ENCODE measurements around the gene IFNG.
"Not testable (repeated sequence)": the region's sequence is repeated elsewhere in the genome, so short reads cannot be mapped to it uniquely, and the experiment has no call there.

Gene IFNG

DNA sequence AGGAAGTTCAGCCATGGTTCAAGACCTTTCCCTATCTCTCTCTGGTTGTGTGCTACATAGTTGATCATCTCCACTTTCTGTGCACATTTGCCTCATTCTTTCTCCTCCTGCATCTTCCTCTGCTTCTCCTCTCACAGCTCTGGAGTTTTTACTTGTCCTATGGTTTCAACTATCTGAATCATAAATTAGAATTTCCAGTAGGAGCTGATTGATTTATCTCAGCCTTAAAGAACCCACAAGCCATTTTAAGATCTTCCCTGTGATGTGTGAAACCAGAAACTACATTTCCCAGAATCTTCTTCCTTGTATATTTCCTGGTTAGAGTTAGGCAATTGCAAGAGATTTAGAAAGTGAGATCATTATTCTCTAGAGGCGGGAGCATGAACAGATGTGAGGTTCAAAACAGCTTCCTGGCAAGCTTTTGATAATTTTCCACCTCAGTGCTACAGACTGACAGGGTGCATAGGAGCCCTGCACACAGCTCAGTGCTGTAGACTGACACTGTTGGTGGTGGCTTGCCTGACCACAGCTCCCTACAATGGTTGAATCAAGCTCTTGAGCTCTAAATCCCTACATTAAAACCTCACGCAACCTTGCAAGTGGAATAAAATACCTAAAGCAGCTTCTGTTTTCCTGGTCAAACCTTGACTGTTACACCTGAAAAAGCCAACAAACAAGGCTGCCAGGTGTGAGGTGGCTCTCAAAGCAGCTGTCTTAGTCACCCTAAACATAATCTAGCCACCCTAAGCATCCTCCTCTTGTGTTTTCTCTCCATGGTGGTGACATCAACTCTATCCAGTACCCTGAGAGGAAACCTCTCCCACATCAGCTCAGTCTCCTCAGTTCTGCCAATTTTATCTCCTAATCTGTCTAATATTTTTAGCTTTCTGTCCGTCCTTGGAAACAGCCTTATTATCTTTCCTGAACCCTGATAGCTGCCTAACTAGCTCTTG, 21.5 kb upstream of the IFNG start:
- Histone ChIP-seq H3K4me1 (ENCODE audit: control insufficient read depth, low read depth, low read length) (no peaks in the 10 kb centered on the region), H3K27me3 (ENCODE audit: control insufficient read depth, insufficient read depth, low read length) (no peaks in the 10 kb centered on the region), H3K9me3 (ENCODE audit: control insufficient read depth, low read depth, low read length) (no peaks in the 10 kb centered on the region), H3K27ac (ENCODE audit: low read length) (no peak overlapping the region), H3K4me3 (ENCODE audit: low read length) (no peak overlapping the region), H3K36me3 (ENCODE audit: control insufficient read depth, low read depth, low read length) (no peaks in the 10 kb centered on the region), H3K9ac (ENCODE audit: low read length) (no peak overlapping the region)

DNA sequence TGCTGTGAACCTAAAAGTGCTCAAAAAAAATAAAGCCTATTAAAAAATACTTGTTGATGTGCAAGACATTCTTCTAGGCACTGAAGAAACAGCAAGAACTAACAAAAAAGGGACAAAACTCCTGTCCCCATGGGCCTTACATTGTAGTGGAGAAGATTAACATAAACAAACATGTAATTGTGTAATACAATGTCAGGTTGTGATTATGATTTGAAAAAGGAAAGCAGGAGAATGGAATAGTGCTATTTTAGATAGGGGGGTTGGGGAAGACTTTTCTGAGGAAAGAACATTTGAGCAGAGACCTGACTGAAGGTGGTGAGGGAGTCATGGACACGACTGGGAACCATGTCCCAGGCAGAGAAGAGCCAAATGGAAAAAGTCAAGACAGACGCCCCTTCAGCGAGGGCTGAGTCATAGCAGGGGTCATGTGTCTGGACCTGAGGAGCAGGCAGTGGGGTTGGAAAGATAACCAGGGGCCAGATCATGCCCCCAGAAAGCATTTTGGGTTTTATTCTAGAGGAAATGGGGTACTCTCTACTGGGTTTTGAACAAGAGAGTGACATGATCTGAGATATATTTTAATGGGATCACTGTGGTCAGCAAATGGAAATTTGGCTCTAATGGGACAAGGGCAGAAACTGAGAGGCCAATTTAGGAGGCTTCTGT, 19.4 kb upstream of the IFNG start:
- H3K27ac ChIP-seq (ENCODE audit: low read length) = no peak overlapping the region
- H3K27me3 ChIP-seq (ENCODE audit: control insufficient read depth, insufficient read depth, low read length) = no peaks in the 10 kb centered on the region
- H3K36me3 ChIP-seq (ENCODE audit: control insufficient read depth, low read depth, low read length) = no peaks in the 10 kb centered on the region
- H3K9ac ChIP-seq (ENCODE audit: low read length) = no peak overlapping the region
- no peaks in the 10 kb centered on the region for H3K9me3 ChIP-seq (ENCODE audit: control insufficient read depth, low read depth, low read length)
- no peaks in the 10 kb centered on the region for H3K4me1 ChIP-seq (ENCODE audit: control insufficient read depth, low read depth, low read length)
- H3K4me3 ChIP-seq (ENCODE audit: low read length) = no peak overlapping the region

DNA sequence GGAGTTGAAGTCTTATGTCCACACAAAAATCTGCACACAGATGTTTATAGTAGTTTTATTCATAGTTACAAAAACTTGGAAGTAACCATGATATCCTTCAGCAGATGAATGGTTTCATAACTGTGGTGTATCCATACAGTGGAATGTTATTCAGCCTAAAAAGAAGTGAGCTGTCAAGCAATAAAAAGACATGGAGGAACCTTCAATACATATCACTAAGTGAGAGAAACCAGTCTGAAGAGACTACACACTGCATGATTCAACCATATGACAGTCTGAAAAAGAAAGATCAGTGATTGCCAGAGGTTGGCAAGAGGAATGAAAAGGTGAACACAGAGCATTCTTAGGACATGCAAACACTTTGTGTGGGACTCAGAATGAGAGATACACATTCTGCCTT, 18.6 kb upstream of the IFNG start:
- no peaks in the 10 kb centered on the region for H3K4me1 ChIP-seq (ENCODE audit: control insufficient read depth, low read depth, low read length)

DNA sequence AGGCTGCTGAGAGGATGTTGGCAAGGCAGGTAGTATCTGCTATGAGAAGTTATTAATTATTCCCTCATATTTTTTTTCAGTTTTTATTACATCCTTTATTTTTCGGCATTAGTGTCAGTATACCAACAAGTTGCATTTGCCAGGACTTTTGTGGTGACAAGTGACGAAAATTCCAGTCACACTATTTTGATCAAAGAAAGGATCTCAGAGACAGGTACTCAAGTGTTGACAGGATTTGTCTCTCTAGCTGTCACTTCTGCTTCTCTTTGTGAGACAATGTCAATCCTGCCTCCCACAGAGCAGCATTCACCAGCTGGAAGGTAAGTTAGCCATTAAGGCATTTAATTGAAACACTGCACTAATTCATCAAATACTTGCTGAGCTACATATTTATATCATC, 18.0 kb upstream of the IFNG start:
- no peak overlapping the region for H3K9ac ChIP-seq (ENCODE audit: low read length)
- H3K4me1 ChIP-seq (ENCODE audit: control insufficient read depth, low read depth, low read length) = no peaks in the 10 kb centered on the region
- H3K27ac ChIP-seq (ENCODE audit: low read length) = no peak overlapping the region
- H3K9me3 ChIP-seq (ENCODE audit: control insufficient read depth, low read depth, low read length) = no peaks in the 10 kb centered on the region
- no peaks in the 10 kb centered on the region for H3K36me3 ChIP-seq (ENCODE audit: control insufficient read depth, low read depth, low read length)
- H3K27me3 ChIP-seq (ENCODE audit: control insufficient read depth, insufficient read depth, low read length) = no peaks in the 10 kb centered on the region
- H3K4me3 ChIP-seq (ENCODE audit: low read length) = no peak overlapping the region

More for the DNA sequence above, 18.6 kb upstream of the IFNG start:
- H3K9me3 ChIP-seq (ENCODE audit: control insufficient read depth, low read depth, low read length) = no peaks in the 10 kb centered on the region
- no peak overlapping the region for H3K27ac ChIP-seq (ENCODE audit: low read length)
- H3K4me3 ChIP-seq (ENCODE audit: low read length) = no peak overlapping the region
- H3K27me3 ChIP-seq (ENCODE audit: control insufficient read depth, insufficient read depth, low read length) = no peaks in the 10 kb centered on the region
- H3K9ac ChIP-seq (ENCODE audit: low read length) = no peak overlapping the region
- no peaks in the 10 kb centered on the region for H3K36me3 ChIP-seq (ENCODE audit: control insufficient read depth, low read depth, low read length)

DNA sequence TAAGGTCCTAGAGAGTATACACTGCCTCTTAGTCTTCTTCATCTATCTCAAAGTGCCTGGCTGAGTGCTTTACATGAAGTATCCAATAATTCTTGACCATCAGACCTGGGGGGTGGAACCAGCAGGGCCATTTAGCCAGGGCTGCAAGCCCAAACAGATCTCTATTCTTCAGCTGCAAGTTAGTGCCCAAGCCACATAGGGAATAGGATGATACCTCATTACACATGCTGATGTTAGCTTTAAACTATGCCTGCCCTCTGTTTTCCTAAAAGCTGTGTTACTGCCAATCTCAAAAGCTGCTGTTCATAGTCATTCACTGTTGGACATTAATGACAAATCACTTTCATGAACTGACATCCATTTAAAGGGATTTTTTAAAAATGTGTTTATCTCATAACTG, 16.7 kb upstream of the IFNG start:
- no peaks in the 10 kb centered on the region for H3K27me3 ChIP-seq (ENCODE audit: control insufficient read depth, insufficient read depth, low read length)
- no peak overlapping the region for H3K9ac ChIP-seq (ENCODE audit: low read length)
- no peak overlapping the region for H3K4me3 ChIP-seq (ENCODE audit: low read length)
- no peak overlapping the region for H3K27ac ChIP-seq (ENCODE audit: low read length)
- H3K9me3 ChIP-seq (ENCODE audit: control insufficient read depth, low read depth, low read length) = no peaks in the 10 kb centered on the region
- no peaks in the 10 kb centered on the region for H3K4me1 ChIP-seq (ENCODE audit: control insufficient read depth, low read depth, low read length)
- H3K36me3 ChIP-seq (ENCODE audit: control insufficient read depth, low read depth, low read length) = no peaks in the 10 kb centered on the region

DNA sequence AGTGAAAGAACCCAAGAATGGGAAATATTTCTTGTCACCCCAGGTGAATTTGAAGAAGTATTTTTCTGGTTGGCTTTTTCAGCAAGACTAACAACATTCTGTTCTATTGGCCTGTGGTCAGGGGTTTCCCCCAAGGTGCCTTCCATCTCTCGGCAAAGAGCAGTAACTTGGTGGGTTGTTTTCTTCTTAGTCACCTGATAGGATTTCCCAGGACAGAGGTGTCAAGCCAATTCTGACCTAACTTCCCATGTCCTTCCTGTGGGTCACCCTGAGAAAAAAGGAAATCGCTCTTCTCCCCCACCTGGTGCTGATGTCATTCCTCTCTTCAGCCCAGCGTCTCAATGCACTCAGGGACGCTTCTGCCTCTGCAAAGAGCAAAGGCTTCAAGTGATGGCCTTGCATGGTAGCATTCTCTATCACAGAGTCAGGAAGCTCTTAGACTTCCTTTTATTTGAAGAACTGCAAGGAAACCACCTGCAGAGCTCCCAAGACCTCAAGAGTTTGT, 16.1 kb upstream of the IFNG start:
- H3K27me3 ChIP-seq (ENCODE audit: control insufficient read depth, insufficient read depth, low read length) = no peaks in the 10 kb centered on the region
- no peaks in the 10 kb centered on the region for H3K9me3 ChIP-seq (ENCODE audit: control insufficient read depth, low read depth, low read length)
- no peaks in the 10 kb centered on the region for H3K4me1 ChIP-seq (ENCODE audit: control insufficient read depth, low read depth, low read length)
- no peak overlapping the region for H3K4me3 ChIP-seq (ENCODE audit: low read length)
- no peak overlapping the region for H3K27ac ChIP-seq (ENCODE audit: low read length)
- no peaks in the 10 kb centered on the region for H3K36me3 ChIP-seq (ENCODE audit: control insufficient read depth, low read depth, low read length)
- no peak overlapping the region for H3K9ac ChIP-seq (ENCODE audit: low read length)

DNA sequence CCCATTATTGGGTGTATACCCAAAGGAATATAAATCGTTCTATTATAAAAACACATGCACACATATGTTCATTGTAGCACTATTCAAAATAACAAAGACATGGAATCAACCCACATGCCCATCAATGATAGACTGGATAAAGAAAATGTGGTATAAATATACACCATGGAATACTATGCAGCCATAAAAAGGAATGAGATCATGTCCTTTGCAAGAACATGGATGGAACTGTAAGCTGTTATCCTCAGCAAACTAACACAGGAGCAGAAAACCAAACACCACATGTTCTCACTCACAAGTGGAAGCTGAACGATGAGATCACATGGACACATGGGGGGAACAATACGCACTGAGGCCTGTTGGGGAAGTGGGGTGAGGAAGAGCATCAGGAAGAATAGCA, 15.2 kb upstream of the IFNG start:
- H3K4me3 ChIP-seq (ENCODE audit: low read length) = not testable (repeated sequence)

DNA sequence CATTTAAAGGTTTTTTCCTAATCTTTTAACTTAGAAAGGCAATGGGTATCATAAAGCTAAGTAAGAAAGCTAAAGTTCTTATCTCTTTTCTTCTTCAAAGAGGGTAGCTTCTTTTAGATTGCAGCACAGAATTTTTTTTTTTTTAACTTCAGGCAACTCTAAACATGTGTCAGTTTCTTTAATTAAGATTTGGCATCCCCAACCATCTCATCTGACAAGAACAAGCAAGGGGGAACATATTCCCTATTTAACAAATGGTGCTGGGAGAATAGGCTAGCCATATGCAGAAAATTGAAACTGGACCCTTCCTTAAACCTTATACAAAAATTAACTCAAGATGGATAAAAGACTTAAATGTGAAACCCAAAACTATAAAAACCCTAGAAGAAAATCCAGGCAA, 14.3 kb upstream of the IFNG start:
- Histone ChIP-seq H3K9me3 (ENCODE audit: control insufficient read depth, low read depth, low read length) (no peaks in the 10 kb centered on the region), H3K4me3 (ENCODE audit: low read length) (no peak overlapping the region), H3K9ac (ENCODE audit: low read length) (no peak overlapping the region), H3K27me3 (ENCODE audit: control insufficient read depth, insufficient read depth, low read length) (no peaks in the 10 kb centered on the region), H3K36me3 (ENCODE audit: control insufficient read depth, low read depth, low read length) (no peaks in the 10 kb centered on the region), H3K27ac (ENCODE audit: low read length) (no peak overlapping the region), H3K4me1 (ENCODE audit: control insufficient read depth, low read depth, low read length) (no peaks in the 10 kb centered on the region)

More for the DNA sequence above, 15.2 kb upstream of the IFNG start:
- H3K4me1 ChIP-seq (ENCODE audit: control insufficient read depth, low read depth, low read length); H3K36me3 ChIP-seq (ENCODE audit: control insufficient read depth, low read depth, low read length); H3K9ac ChIP-seq (ENCODE audit: low read length); H3K9me3 ChIP-seq (ENCODE audit: control insufficient read depth, low read depth, low read length); H3K27me3 ChIP-seq (ENCODE audit: control insufficient read depth, insufficient read depth, low read length); H3K27ac ChIP-seq (ENCODE audit: low read length): not testable (repeated sequence)

DNA sequence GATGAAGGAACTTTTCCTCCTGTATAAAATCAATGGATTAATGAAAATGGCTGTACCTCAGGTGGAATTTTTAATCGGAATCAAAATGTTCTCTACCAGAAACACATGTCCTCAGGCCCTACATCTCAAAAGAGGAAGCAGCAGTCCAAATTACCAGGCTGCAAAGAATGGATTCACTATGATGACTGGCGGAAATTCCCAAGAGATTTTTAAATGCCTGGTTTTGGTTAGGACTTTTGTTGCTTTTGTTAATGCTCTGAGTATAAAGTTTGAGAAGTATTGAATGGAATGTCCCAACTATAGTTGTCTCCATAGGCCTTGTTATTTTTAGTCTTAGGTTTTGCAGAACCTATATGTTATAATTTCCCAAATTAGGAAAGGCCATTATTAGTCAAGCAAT, 11.2 kb upstream of the IFNG start:
- H3K27ac ChIP-seq (ENCODE audit: low read length) = no peak overlapping the region
- H3K27me3 ChIP-seq (ENCODE audit: control insufficient read depth, insufficient read depth, low read length) = no peaks in the 10 kb centered on the region
- H3K4me1 ChIP-seq (ENCODE audit: control insufficient read depth, low read depth, low read length) = no peaks in the 10 kb centered on the region
- no peaks in the 10 kb centered on the region for H3K9me3 ChIP-seq (ENCODE audit: control insufficient read depth, low read depth, low read length)
- no peak overlapping the region for H3K9ac ChIP-seq (ENCODE audit: low read length)
- H3K4me3 ChIP-seq (ENCODE audit: low read length) = no peak overlapping the region
- H3K36me3 ChIP-seq (ENCODE audit: control insufficient read depth, low read depth, low read length) = no peaks in the 10 kb centered on the region

DNA sequence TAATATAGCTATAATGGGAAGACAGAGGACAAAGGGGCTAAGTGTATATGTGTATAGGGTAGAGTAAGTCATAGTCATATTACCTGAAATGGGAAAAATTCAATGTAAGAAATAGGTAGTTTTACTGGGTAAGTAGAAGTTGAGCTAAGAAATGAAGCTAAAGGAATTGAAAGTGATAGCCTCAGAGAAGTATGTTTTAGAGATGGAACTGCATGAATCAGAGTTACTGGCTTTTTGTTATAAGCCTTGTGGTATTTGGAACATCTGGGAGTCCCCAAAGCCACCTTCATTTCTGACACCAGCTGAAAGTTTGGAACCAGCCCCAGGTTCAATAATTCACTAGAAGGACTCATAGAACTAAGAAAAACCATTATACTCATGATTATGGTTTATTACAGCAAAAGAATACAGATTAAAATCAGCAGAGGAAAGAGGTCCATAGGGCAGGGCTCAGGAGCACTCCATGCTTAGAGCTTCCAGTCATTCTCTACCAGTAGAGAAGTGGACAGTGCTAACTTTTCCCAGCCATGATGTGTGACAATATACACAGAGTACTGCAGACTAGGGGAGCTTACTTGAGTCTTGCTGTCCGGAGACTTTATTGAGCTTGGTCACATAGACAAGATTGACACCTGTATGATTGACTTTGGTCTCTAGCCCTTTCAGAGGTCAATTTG, 9.8 kb upstream of the IFNG start:
- Histone ChIP-seq H3K4me1 (ENCODE audit: control insufficient read depth, low read depth, low read length) (no peaks in the 10 kb centered on the region), H3K9ac (ENCODE audit: low read length) (no peak overlapping the region), H3K36me3 (ENCODE audit: control insufficient read depth, low read depth, low read length) (no peaks in the 10 kb centered on the region), H3K9me3 (ENCODE audit: control insufficient read depth, low read depth, low read length) (no peaks in the 10 kb centered on the region), H3K27ac (ENCODE audit: low read length) (no peak overlapping the region), H3K4me3 (ENCODE audit: low read length) (no peak overlapping the region), H3K27me3 (ENCODE audit: control insufficient read depth, insufficient read depth, low read length) (no peaks in the 10 kb centered on the region)

DNA sequence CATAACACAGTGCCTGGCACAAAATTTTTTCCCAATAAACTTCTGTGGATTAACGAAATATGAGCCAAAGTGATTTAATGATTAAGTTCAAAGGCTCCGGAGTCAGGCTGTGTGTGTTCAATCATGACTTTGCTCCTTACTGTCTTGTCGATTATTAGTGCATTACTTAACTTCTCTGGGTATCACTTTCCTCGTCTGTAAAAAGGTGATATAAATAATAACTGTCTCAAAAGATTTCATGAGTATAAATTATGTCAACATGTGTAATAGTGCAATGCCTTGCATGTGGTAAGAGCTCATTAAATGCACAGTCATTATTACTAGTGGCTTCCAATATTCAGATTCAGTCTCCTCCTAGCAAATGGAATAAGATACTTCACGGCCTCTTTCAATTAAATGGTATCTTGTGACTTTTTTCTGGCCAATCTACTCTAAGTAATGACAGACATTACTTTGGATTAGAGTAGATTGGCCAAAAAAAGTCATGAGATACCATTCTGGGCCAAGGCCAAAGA, 6.8 kb upstream of the IFNG start:
- H3K36me3 ChIP-seq (ENCODE audit: control insufficient read depth, low read depth, low read length) = no peaks in the 10 kb centered on the region
- H3K9me3 ChIP-seq (ENCODE audit: control insufficient read depth, low read depth, low read length) = no peaks in the 10 kb centered on the region
- no peaks in the 10 kb centered on the region for H3K27me3 ChIP-seq (ENCODE audit: control insufficient read depth, insufficient read depth, low read length)
- H3K9ac ChIP-seq (ENCODE audit: low read length) = no peak overlapping the region
- H3K27ac ChIP-seq (ENCODE audit: low read length) = no peak overlapping the region
- no peaks in the 10 kb centered on the region for H3K4me1 ChIP-seq (ENCODE audit: control insufficient read depth, low read depth, low read length)
- H3K4me3 ChIP-seq (ENCODE audit: low read length) = no peak overlapping the region
